Kidney epithelial cell (primary cell): ENCODE data around the gene CASP1. TPM values are rescaled to one million over a fixed set of nuclear protein-coding genes. Genes with fewer than 3 reads are reported as not detected.
"Not testable (repeated sequence)": the region's sequence is repeated elsewhere in the genome, so short reads cannot be mapped to it uniquely, and the experiment has no call there.

Experiments
- DNase-seq: peaks from one replicate; pipeline ENCODE4 v3.0.0-alpha.2; 2010; ENCODE audit warnings: low read depth
- H3K27me3 ChIP-seq: 2 replicates; pipeline ENCODE4 v1.6.0; 2011; ENCODE audit warnings: low read length; ENCODE audit not compliant: control insufficient read depth, insufficient read depth
- H3K36me3 ChIP-seq: 2 replicates; pipeline ENCODE4 v1.5.1; 2011; ENCODE audit warnings: low read length; ENCODE audit not compliant: control insufficient read depth, insufficient read depth
- H3K4me3 ChIP-seq: 2 replicates; pipeline ENCODE4 v1.5.1; 2011; ENCODE audit warnings: low read depth, mild to moderate bottlenecking, control low read depth, low read length
- CTCF ChIP-seq: IDR thresholded peaks from 2 replicates; pipeline ENCODE4 v1.5.1; 2011; ENCODE audit warnings: mild to moderate bottlenecking, moderate library complexity, low read length, control low read depth, inconsistent platforms; ENCODE audit not compliant: insufficient read depth, poor library complexity, severe bottlenecking
- total RNA-seq: library from RNA; depleted of rRNA; stranded (reverse); fragments of >200 nt; gene quantifications from 2 replicates; pipeline ENCODE4 v1.2.3, GENCODE V29; 2015

Gene CASP1
- 0.07 and 0.33 TPM in 2 replicates for total RNA-seq

- DNase-seq: no peak
- no peaks in the 10 kb centered on the region for H3K27me3 ChIP-seq
- no peaks in the 10 kb centered on the region for H3K36me3 ChIP-seq
- H3K4me3 ChIP-seq: no peak within 1 kb of the TSS
- TF ChIP-seq CTCF: no peak
Measured at GRCh38 chr11:105034813-105035620, at the start of gene CASP1. Gene CASP1, minus strand, starts transcription at chr11:105035144. Its CDS starts 31 bp downstream, at chr11:105035113.

- Histone ChIP-seq H3K4me3 (no peak overlapping the region), H3K27me3 (no peaks in the 10 kb centered on the region), H3K36me3 (no peaks in the 10 kb centered on the region)
- no peak for TF ChIP-seq CTCF
- no peak for DNase-seq
Measured at GRCh38 chr11:105081412-105082150, 46.6 kb upstream of the CASP1 start.

- not testable (repeated sequence) for DNase-seq, H3K4me3 ChIP-seq, H3K27me3 ChIP-seq
Measured at GRCh38 chr11:105080171-105080906, 45.4 kb upstream of the CASP1 start.

GRCh38 chr11:105078283-105078682 lies 43.3 kb upstream of the CASP1 start:
- DNase-seq: no peak
- Histone ChIP-seq H3K36me3 (no peaks in the 10 kb centered on the region), H3K27me3 (no peaks in the 10 kb centered on the region), H3K4me3 (no peak overlapping the region)
- no peak for TF ChIP-seq CTCF

More at GRCh38 chr11:105080171-105080906, 45.4 kb upstream of the CASP1 start:
- H3K36me3 ChIP-seq: not testable (repeated sequence)

GRCh38 chr11:105077141-105077790 lies 42.3 kb upstream of the CASP1 start:
- H3K36me3 ChIP-seq, DNase-seq, H3K4me3 ChIP-seq, H3K27me3 ChIP-seq: not testable (repeated sequence)

- H3K27me3 ChIP-seq: no peaks in the 10 kb centered on the region
- no peak for TF ChIP-seq CTCF
- no peak overlapping the region for H3K4me3 ChIP-seq
- H3K36me3 ChIP-seq: no peaks in the 10 kb centered on the region
- DNase-seq: no peak
Measured at GRCh38 chr11:105074166-105074530, 39.2 kb upstream of the CASP1 start.
